CD4-positive, alpha-beta T cell (primary cell): ENCODE measurements around the gene SLC6A15. TPM values are rescaled to one million over a fixed set of nuclear protein-coding genes. Genes with fewer than 3 reads are reported as not detected.

Source experiments
- ATAC-seq: fragments of 200-7000 bp; cut with Tn5 transposase; one replicate; pipeline ENCODE4 v1.10.0; 2022; ENCODE audit warnings: mild to moderate bottlenecking; ENCODE audit not compliant: poor library complexity
- CTCF ChIA-PET: fragments of 350-600 bp; sonication (Branson Sonifier 250); formaldehyde crosslinking; loops from one replicate; lab custom pipeline; 2021; ENCODE audit warnings: antibody characterized with exemption, inconsistent platforms; lab: Charles Lee
- POLR2A ChIA-PET: fragments of 350-600 bp; sonication (Branson Sonifier 250); formaldehyde crosslinking; loops from one replicate; lab custom pipeline; 2021; ENCODE audit warnings: antibody characterized with exemption, inconsistent platforms; lab: Charles Lee
- DNase-seq, 14 experiments: peaks; one replicate each; pipeline ENCODE4 v3.0.0-alpha.2; 2013 to 2020; ENCODE audit warnings: mixed read lengths in 2 of 14
- H3K27ac ChIP-seq, 2 donors: one replicate each; pipeline versions ENCODE4 v1.5.1 to v1.7.0; 2013; ENCODE audit warnings: low read length in 2 of 2, low read depth in 1 of 2, mild to moderate bottlenecking in 1 of 2
- H3K27me3 ChIP-seq, 2 experiments: 1 replicate in 1 of 2; 2 replicates in 1 of 2; pipeline versions ENCODE4 v1.6.1 to v1.7.0; 2013; ENCODE audit warnings: low read length in 2 of 2, control low read depth in 1 of 2, mild to moderate bottlenecking in 1 of 2, moderate library complexity in 1 of 2; ENCODE audit not compliant: insufficient read depth in 2 of 2, control insufficient read depth in 1 of 2
- H3K36me3 ChIP-seq: one replicate; pipeline ENCODE4 v1.6.1; 2013; ENCODE audit warnings: low read length, control low read depth; ENCODE audit not compliant: insufficient read depth
- H3K4me1 ChIP-seq: one replicate; pipeline ENCODE4 v1.6.1; 2013; ENCODE audit warnings: low read length, control low read depth; ENCODE audit not compliant: insufficient read depth
- H3K4me3 ChIP-seq: one replicate; pipeline ENCODE4 v1.5.1; 2013; ENCODE audit warnings: mild to moderate bottlenecking, low read length, moderate library complexity
- H3K9me3 ChIP-seq, 2 experiments: 1 replicate in 1 of 2; 2 replicates in 1 of 2; pipeline versions ENCODE4 v1.6.1 to v1.7.0; 2013; ENCODE audit warnings: low read length in 2 of 2, mild to moderate bottlenecking in 2 of 2, control low read depth in 1 of 2, moderate library complexity in 1 of 2; ENCODE audit not compliant: control insufficient read depth in 1 of 2, insufficient read depth in 1 of 2
- H3K27ac Mint-ChIP-seq: one replicate; pipeline ENCODE4 v1.8.0; 2020; ENCODE audit warnings: mixed read lengths
- H3K27me3 Mint-ChIP-seq: one replicate; pipeline ENCODE4 v1.8.0; 2021; ENCODE audit warnings: mixed read lengths
- H3K36me3 Mint-ChIP-seq: one replicate; pipeline ENCODE4 v1.8.0; 2021; ENCODE audit warnings: low read depth, mixed read lengths
- H3K4me1 Mint-ChIP-seq: one replicate; pipeline ENCODE4 v1.8.0; 2021; ENCODE audit warnings: low read depth, mixed read lengths
- H3K4me3 Mint-ChIP-seq: one replicate; pipeline ENCODE4 v1.8.0; 2020; ENCODE audit warnings: mild to moderate bottlenecking, mixed read lengths
- H3K9me3 Mint-ChIP-seq: one replicate; pipeline ENCODE4 v1.8.0; 2020; ENCODE audit warnings: mixed read lengths
- intact Hi-C, 2 experiments: fragments of 100-400 bp; cut with DNase I in 1 of 2; cut with micrococcal nuclease in 1 of 2; formaldehyde crosslinking; loops; one replicate each; pipeline versions ENCODE4 v1.15.1 to v1.9.0; 2023 to 2025; cut with DNase I, micrococcal nuclease
- total RNA-seq, 174 experiments: library from RNA in 2 of 174; stranded (reverse) in 2 of 174; gene quantifications; one replicate each; pipeline ENCODE4 v1.2.3 and lab custom pipeline; 2021 to 2026
- TF ChIP-seq, protein P1 (sequence below): fragments of 200-600 bp; IDR thresholded peaks from one replicate; pipeline ENCODE4 v1.8.0; 2022; ENCODE audit warnings: antibody characterized with exemption, mild to moderate bottlenecking

SLC6A15 gene
- total RNA-seq, 2 experiments from 2014 or later: not detected

- Mint-ChIP-seq H3K9me3 (no peaks in the 10 kb centered on the region), H3K4me1 (no peaks in the 10 kb centered on the region), H3K36me3 (no peaks in the 10 kb centered on the region), H3K27ac (no peak overlapping the region), H3K4me3 (no peak overlapping the region), H3K27me3 (no peaks in the 10 kb centered on the region)
- H3K9me3 ChIP-seq: no peaks in the 10 kb centered on the region
- intact Hi-C loops: no loop called here
- no peaks in the 10 kb centered on the region for H3K36me3 ChIP-seq
- H3K4me1 ChIP-seq: no peaks in the 10 kb centered on the region
- no peak overlapping the region for H3K27ac ChIP-seq
- H3K4me3 ChIP-seq: no peak overlapping the region
- H3K27me3 ChIP-seq: no peaks in the 10 kb centered on the region
- CTCF ChIA-PET: no interaction called here
- POLR2A ChIA-PET: no interaction called here
- no peak for ATAC-seq
- TF ChIP-seq, protein P1, sequence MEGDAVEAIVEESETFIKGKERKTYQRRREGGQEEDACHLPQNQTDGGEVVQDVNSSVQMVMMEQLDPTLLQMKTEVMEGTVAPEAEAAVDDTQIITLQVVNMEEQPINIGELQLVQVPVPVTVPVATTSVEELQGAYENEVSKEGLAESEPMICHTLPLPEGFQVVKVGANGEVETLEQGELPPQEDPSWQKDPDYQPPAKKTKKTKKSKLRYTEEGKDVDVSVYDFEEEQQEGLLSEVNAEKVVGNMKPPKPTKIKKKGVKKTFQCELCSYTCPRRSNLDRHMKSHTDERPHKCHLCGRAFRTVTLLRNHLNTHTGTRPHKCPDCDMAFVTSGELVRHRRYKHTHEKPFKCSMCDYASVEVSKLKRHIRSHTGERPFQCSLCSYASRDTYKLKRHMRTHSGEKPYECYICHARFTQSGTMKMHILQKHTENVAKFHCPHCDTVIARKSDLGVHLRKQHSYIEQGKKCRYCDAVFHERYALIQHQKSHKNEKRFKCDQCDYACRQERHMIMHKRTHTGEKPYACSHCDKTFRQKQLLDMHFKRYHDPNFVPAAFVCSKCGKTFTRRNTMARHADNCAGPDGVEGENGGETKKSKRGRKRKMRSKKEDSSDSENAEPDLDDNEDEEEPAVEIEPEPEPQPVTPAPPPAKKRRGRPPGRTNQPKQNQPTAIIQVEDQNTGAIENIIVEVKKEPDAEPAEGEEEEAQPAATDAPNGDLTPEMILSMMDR: no peak
- no peak for DNase-seq
Measured at GRCh38 chr12:84841591-84841990, 71.0 kb downstream of the SLC6A15 start.

- POLR2A ChIA-PET: no interaction called here
- H3K4me3 Mint-ChIP-seq: no peak overlapping the region
- intact Hi-C loops: no loop called here
Measured at GRCh38 chr12:84840356-84840755, 72.2 kb downstream of the SLC6A15 start.

GRCh38 chr12:84826925-84827324, 85.7 kb downstream of the SLC6A15 start:
- Mint-ChIP-seq H3K9me3 (no peaks in the 10 kb centered on the region), H3K36me3 (no peaks in the 10 kb centered on the region), H3K27me3 (peaks cover 6% of the 10 kb centered on the region), H3K4me1 (no peaks in the 10 kb centered on the region), H3K27ac (no peak overlapping the region), H3K4me3 (no peak overlapping the region)
- Histone ChIP-seq H3K36me3 (no peaks in the 10 kb centered on the region), H3K4me3 (no peak overlapping the region), H3K4me1 (no peaks in the 10 kb centered on the region), H3K27me3 (no peaks in the 10 kb centered on the region), H3K27ac (no peak overlapping the region), H3K9me3 (no peaks in the 10 kb centered on the region)
- ATAC-seq: no peak
- TF ChIP-seq, protein P1: no peak
- POLR2A ChIA-PET: no interaction called here
- DNase-seq: no peak
- CTCF ChIA-PET: no interaction called here
- intact Hi-C loops: no loop called here

More at GRCh38 chr12:84840356-84840755, 72.2 kb downstream of the SLC6A15 start:
- H3K4me1 ChIP-seq: no peaks in the 10 kb centered on the region
- H3K36me3 ChIP-seq: no peaks in the 10 kb centered on the region
- Mint-ChIP-seq H3K27ac (no peak overlapping the region), H3K36me3 (no peaks in the 10 kb centered on the region), H3K4me1 (no peaks in the 10 kb centered on the region), H3K9me3 (no peaks in the 10 kb centered on the region), H3K27me3 (no peaks in the 10 kb centered on the region)
- CTCF ChIA-PET: no interaction called here
- no peaks in the 10 kb centered on the region for H3K27me3 ChIP-seq
- H3K27ac ChIP-seq: no peak overlapping the region
- no peak overlapping the region for H3K4me3 ChIP-seq
- H3K9me3 ChIP-seq: no peaks in the 10 kb centered on the region
- ATAC-seq (no peak), DNase-seq (no peak)
- TF ChIP-seq, protein P1: no peak
